HG03280 (cell line): ENCODE data around the gene RHPN2.

ENCODE experiments used
- ATAC-seq: cut with Tn5 transposase; IDR thresholded peaks from one replicate; pipeline ENCODE4 v1.9.1; 2021; ENCODE audit warnings: mild to moderate bottlenecking, moderate library complexity; ENCODE audit not compliant: unreplicated experiment

RHPN2 gene

GRCh38 chr19:33064792-33065550, at the start of gene RHPN2:
Gene RHPN2, minus strand, starts transcription at chr19:33064888. Its CDS starts 36 bp downstream, at chr19:33064852.
- peak; percentile 75 for ATAC-seq

GRCh38 chr19:33114312-33114711, 49.6 kb upstream of the RHPN2 start:
- ATAC-seq: no peak

- ATAC-seq: no peak
These were observed 46.9 kb upstream of the RHPN2 start for GRCh38 chr19:33111587-33111986.

GRCh38 chr19:33110137-33110910, 45.6 kb upstream of the RHPN2 start:
- no peak for ATAC-seq

GRCh38 chr19:33108161-33108560, 43.5 kb upstream of the RHPN2 start:
- no peak for ATAC-seq

GRCh38 chr19:33102893-33103292, 38.2 kb upstream of the RHPN2 start:
- ATAC-seq: no peak

- no peak for ATAC-seq
These were observed 36.4 kb upstream of the RHPN2 start for GRCh38 chr19:33100894-33101644.

- ATAC-seq: no peak
These were observed 33.4 kb upstream of the RHPN2 start for GRCh38 chr19:33098055-33098534.

GRCh38 chr19:33096005-33096404, 31.3 kb upstream of the RHPN2 start:
- ATAC-seq: no peak

GRCh38 chr19:33094436-33095067, 29.9 kb upstream of the RHPN2 start:
- ATAC-seq: no peak

GRCh38 chr19:33093420-33094210, 28.9 kb upstream of the RHPN2 start:
- no peak for ATAC-seq

GRCh38 chr19:33090179-33090578, 25.5 kb upstream of the RHPN2 start:
- no peak for ATAC-seq

- ATAC-seq: no peak
These were observed 24.3 kb upstream of the RHPN2 start for GRCh38 chr19:33089010-33089409.

- no peak for ATAC-seq
These were observed 22.3 kb upstream of the RHPN2 start for GRCh38 chr19:33086955-33087354.

GRCh38 chr19:33085570-33086128, 21.0 kb upstream of the RHPN2 start:
- ATAC-seq: no peak

- ATAC-seq: peak; percentile 92
These were observed 16.3 kb upstream of the RHPN2 start, which contains the start of gene GPATCH1 for GRCh38 chr19:33080761-33081681. Gene GPATCH1, plus strand, starts transcription at chr19:33081181. Its CDS starts 13 bp downstream, at chr19:33081194.

- ATAC-seq: no peak
These were observed 10.8 kb upstream of the RHPN2 start for GRCh38 chr19:33075519-33075918.

GRCh38 chr19:33071887-33072286, 7.2 kb upstream of the RHPN2 start:
- no peak for ATAC-seq

- no peak for ATAC-seq
These were observed 2.4 kb upstream of the RHPN2 start for GRCh38 chr19:33067121-33067520.
